ENCODE results near the gene PLPPR1.

- TF ChIP-seq CTCF (conservative IDR thresholded peaks at IDR 0.05; ENCODE audit: low read length) (no peak), EZH2phosphoT487 (IDR thresholded peaks at IDR 0.05; ENCODE audit: borderline replicate concordance) (no peak)
Measured at GRCh38 chr9:101201630-101202029, 173.1 kb downstream of the PLPPR1 start.

Data from Loucy (cell line).